SK-N-SH (cell line): Measurements from ENCODE around the gene PARP16. TPM values are rescaled to one million over a fixed set of nuclear protein-coding genes. Genes with fewer than 3 reads are reported as not detected.

Experiments used
- CTCF ChIA-PET: fragments of 300-600, 350-600 bp; formaldehyde crosslinking; extraction: SDS; loops from one replicate; lab custom pipeline; 2021; lab: Yijun Ruan, JAX
- POLR2A ChIA-PET: fragments of 350-600 bp; sonication (Branson Sonifier 250); formaldehyde crosslinking; extraction: SDS; loops from one replicate; lab custom pipeline; 2020; ENCODE audit warnings: antibody characterized with exemption, inconsistent platforms; lab: Yijun Ruan, JAX
- DNase-seq: peaks from one replicate; pipeline ENCODE4 v3.0.0; 2012
- H2AFZ ChIP-seq: fragments of 200-600 bp; sonication (generic); 2 replicates; pipeline ENCODE4 v1.8.1; 2016; ENCODE audit warnings: antibody characterized with exemption, mild to moderate bottlenecking, low read depth
- H3F3A ChIP-seq: fragments of 200-600 bp; sonication (generic); replicated peaks from 2 replicates; pipeline ENCODE3; 2016; ENCODE audit warnings: antibody characterized with exemption, mild to moderate bottlenecking; ENCODE audit not compliant: insufficient read depth
- H3K27ac ChIP-seq, 2 experiments: fragments of 200-500 bp in 1 of 2; fragments of 200-600 bp in 1 of 2; sonication (Bioruptor generic) in 1 of 2; sonication (generic), shearing (Covaris generic) in 1 of 2; 2 replicates each; pipeline versions ENCODE4 v1.5.1 to v1.6.1; 2014 to 2016; ENCODE audit warnings: low read depth in 2 of 2, inconsistent platforms in 1 of 2, low read length in 1 of 2, mild to moderate bottlenecking in 1 of 2, mixed read lengths in 1 of 2
- H3K27me3 ChIP-seq: fragments of 200-600 bp; sonication (generic), shearing (Covaris generic); 2 replicates; pipeline ENCODE4 v1.6.1; 2016; ENCODE audit warnings: mixed run types; ENCODE audit not compliant: insufficient read depth
- H3K36me3 ChIP-seq, 2 experiments: fragments of 200-500 bp in 1 of 2; fragments of 200-600 bp in 1 of 2; sonication (Bioruptor generic) in 1 of 2; sonication (generic) in 1 of 2; replicated peaks in 1 of 2; 2 replicates each; pipeline versions ENCODE3 to v1.5.1; 2014 to 2016; ENCODE audit warnings: low read length in 1 of 2, mild to moderate bottlenecking in 1 of 2; ENCODE audit not compliant: insufficient read depth in 2 of 2, control insufficient read depth in 1 of 2
- H3K4me1 ChIP-seq, 2 experiments: fragments of 200-500 bp in 1 of 2; fragments of 200-600 bp in 1 of 2; sonication (Bioruptor generic) in 1 of 2; sonication (generic), shearing (Covaris generic) in 1 of 2; 2 replicates each; pipeline versions ENCODE4 v1.5.1 to v1.6.1; 2014 to 2016; ENCODE audit warnings: low read depth in 1 of 2, low read length in 1 of 2, mixed run types in 1 of 2; ENCODE audit not compliant: insufficient read depth in 2 of 2, control insufficient read depth in 1 of 2
- H3K4me2 ChIP-seq: fragments of 200-600 bp; sonication (generic), shearing (Covaris generic); 2 replicates; pipeline ENCODE4 v1.6.1; 2017; ENCODE audit warnings: mixed run types
- H3K4me3 ChIP-seq, 2 experiments: fragments of 200-500 bp in 1 of 2; fragments of 200-600 bp in 1 of 2; sonication (Bioruptor generic) in 1 of 2; sonication (generic), shearing (Covaris generic) in 1 of 2; 2 replicates each; pipeline versions ENCODE4 v1.5.1 to v1.8.1; 2014 to 2016; ENCODE audit warnings: low read depth in 2 of 2, inconsistent platforms in 1 of 2, low read length in 1 of 2, mild to moderate bottlenecking in 1 of 2, mixed read lengths in 1 of 2, moderate library complexity in 1 of 2
- H3K79me2 ChIP-seq: fragments of 200-600 bp; sonication (generic); 2 replicates; pipeline ENCODE4 v1.8.1; 2017; ENCODE audit warnings: mild to moderate bottlenecking; ENCODE audit not compliant: insufficient read depth
- H3K9ac ChIP-seq: fragments of 200-600 bp; sonication (generic); 2 replicates; pipeline ENCODE4 v1.6.1; 2017; ENCODE audit warnings: mixed run types
- H3K9me2 ChIP-seq: fragments of 200-600 bp; sonication (generic); 2 replicates; pipeline ENCODE4 v1.6.1; 2017; ENCODE audit warnings: mixed run types
- H3K9me3 ChIP-seq: fragments of 200-600 bp; sonication (generic); 2 replicates; pipeline ENCODE4 v1.6.1; 2017; ENCODE audit warnings: mixed run types, mild to moderate bottlenecking, moderate library complexity
- H4K20me1 ChIP-seq: fragments of 200-600 bp; sonication (generic); 2 replicates; pipeline ENCODE4 v1.6.1; 2017; ENCODE audit warnings: mild to moderate bottlenecking, mixed run types; ENCODE audit not compliant: insufficient read depth
- CHD2 ChIP-seq: fragments of 150-350 bp; IDR thresholded peaks from 2 replicates; pipeline ENCODE4 v1.6.1; 2018; ENCODE audit warnings: low read length; ENCODE audit not compliant: partially characterized antibody
- REST ChIP-seq: IDR thresholded peaks from 2 replicates; pipeline ENCODE4 v1.6.1; 2012; ENCODE audit warnings: mild to moderate bottlenecking, low read depth, low read length, moderate library complexity
- YY1 ChIP-seq: IDR thresholded peaks from 2 replicates; pipeline ENCODE4 v1.4.0; 2012; ENCODE audit warnings: low read depth, mild to moderate bottlenecking
- ZBTB33 ChIP-seq: IDR thresholded peaks from 2 replicates; pipeline ENCODE4 v1.4.0; 2012; ENCODE audit warnings: low read depth, borderline replicate concordance
- WGBS: methylation state at CpG from one replicate; pipeline ENCODE4 v1.1.6; 2017; ENCODE audit warnings: low lambda C conversion rate; 5-methylcytosine and 5-hydroxymethylcytosine counted together
- polyA plus RNA-seq, 3 experiments: library from polyadenylated mRNA; depleted of rRNA; stranded (reverse); fragments of >200 nt; gene quantifications; 2 replicates each; pipeline ENCODE4 v1.2.3, GENCODE V29; 2012

Gene PARP16
- polyA plus RNA-seq, 1 of the 3 experiments (the other 2 are of a cell fraction) = 6.3 TPM

DNA sequence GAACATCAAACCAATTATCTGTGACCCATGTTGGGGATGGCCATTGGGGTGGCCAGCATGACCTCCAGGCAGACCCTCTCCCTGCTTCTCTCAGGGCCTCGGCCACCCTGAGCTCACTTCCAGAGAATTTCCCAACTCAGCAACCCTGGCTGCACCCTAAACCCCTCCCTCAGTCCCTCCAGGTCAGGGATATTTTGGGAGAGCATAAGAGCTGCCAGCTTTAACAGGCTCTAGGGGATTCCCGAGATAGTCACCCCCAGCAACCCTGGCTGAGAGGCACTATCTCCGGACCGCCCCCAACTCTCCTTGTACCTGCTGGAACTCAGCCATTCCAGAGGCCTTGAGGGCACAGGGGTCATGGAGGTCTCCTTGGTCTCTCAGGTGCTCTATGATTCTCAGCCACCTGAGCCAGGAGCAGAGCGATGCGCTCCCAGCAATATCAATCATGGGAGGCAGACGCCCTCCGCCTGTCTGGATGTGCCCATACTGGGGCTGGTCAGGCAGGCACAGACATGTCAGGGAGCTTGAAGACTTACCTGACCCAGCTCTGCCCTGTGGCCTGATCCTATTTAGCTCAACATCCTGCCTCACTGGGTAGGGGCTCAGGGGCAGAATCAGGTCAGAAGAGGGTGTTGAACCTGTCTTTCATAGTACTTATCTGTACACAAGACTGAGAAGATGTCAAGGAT lies 40.5 kb downstream of the PARP16 start:
- no peaks in the 10 kb centered on the region; a peak in 1 of 4 replicates for H3K4me1 ChIP-seq
- no peak overlapping the region for H3K4me3 ChIP-seq
- WGBS = 100% methylated on average over 1 of the region's 8 CpGs
- H3K9ac ChIP-seq = no peak overlapping the region
- no peak overlapping the region for H3K4me2 ChIP-seq
- H3K36me3 ChIP-seq = no peaks in the 10 kb centered on the region
- no peaks in the 10 kb centered on the region for H3K9me2 ChIP-seq
- H4K20me1 ChIP-seq = no peaks in the 10 kb centered on the region
- H3K27me3 ChIP-seq = no peaks in the 10 kb centered on the region
- no peaks in the 10 kb centered on the region for H3K79me2 ChIP-seq
- CTCF ChIA-PET = interaction anchor here (1.1 to 1.6 kb wide), 4 partner anchors 24 to 51 kb away, joined by 3 to 5 read pairs (median 4); partner anchors contain the start of gene CILP
- no peak for DNase-seq
- no peaks in the 10 kb centered on the region for H3K9me3 ChIP-seq
- no peak for TF ChIP-seq REST
- POLR2A ChIA-PET = interaction anchor here (0.9 kb wide), 1 partner anchor 40 kb away, joined by 3 read pairs; the partner anchor contains the start of gene PARP16
- H3F3A ChIP-seq = no peaks in the 10 kb centered on the region
- no peak overlapping the region for H2AFZ ChIP-seq
- H3K27ac ChIP-seq = no peak overlapping the region

GRCh38 chr15:65245096-65245856 lies 41.4 kb downstream of the PARP16 start:
- Histone ChIP-seq H3K9ac (no peak overlapping the region), H3K27me3 (no peaks in the 10 kb centered on the region)
- TF ChIP-seq CHD2 (no peak), ZBTB33 (no peak), YY1 (no peak)
- TF ChIP-seq, all 33 proteins: peak for 0
- CTCF ChIA-PET = interaction anchor here (1.1 to 1.6 kb wide), 3 partner anchors 25 to 51 kb away, joined by 3 to 5 read pairs (median 4); partner anchors contain the start of gene CILP
- H3K9me2 ChIP-seq = no peaks in the 10 kb centered on the region
- H3K4me2 ChIP-seq = no peak overlapping the region
- H3K27ac ChIP-seq = no peak overlapping the region
- no peaks in the 10 kb centered on the region for H3K36me3 ChIP-seq
- H4K20me1 ChIP-seq = no peaks in the 10 kb centered on the region
- WGBS = 83% methylated on average over 6 of the region's 11 CpGs
- no peaks in the 10 kb centered on the region for H3F3A ChIP-seq
- no peaks in the 10 kb centered on the region for H3K9me3 ChIP-seq
- H3K4me1 ChIP-seq = no peaks in the 10 kb centered on the region; a peak in 1 of 4 replicates
- H2AFZ ChIP-seq = no peak overlapping the region
- POLR2A ChIA-PET = interaction anchor here (0.9 kb wide), 1 partner anchor 41 kb away, joined by 3 read pairs; the partner anchor contains the start of gene PARP16
- no peaks in the 10 kb centered on the region for H3K79me2 ChIP-seq
- no peak for DNase-seq
- H3K4me3 ChIP-seq = no peak overlapping the region
